HG02973 (cell line): ENCODE results near the gene CAPZB.

Experiments
- ATAC-seq: cut with Tn5 transposase; IDR thresholded peaks from one replicate; pipeline ENCODE4 v1.9.1; 2021; ENCODE audit warnings: moderate library complexity; ENCODE audit not compliant: unreplicated experiment

CAPZB gene

GRCh38 chr1:19336543-19336942 lies 148.8 kb downstream of the CAPZB start:
- ATAC-seq = no peak

GRCh38 chr1:19333587-19334354 lies 151.6 kb downstream of the CAPZB start:
- no peak for ATAC-seq

- no peak for ATAC-seq
These were observed 152.5 kb downstream of the CAPZB start for GRCh38 chr1:19332832-19333231.

GRCh38 chr1:19331262-19331878 lies 154.0 kb downstream of the CAPZB start:
- no peak for ATAC-seq

GRCh38 chr1:19330449-19331135 lies 154.7 kb downstream of the CAPZB start:
- ATAC-seq = no peak

GRCh38 chr1:19329611-19330010 lies 155.7 kb downstream of the CAPZB start:
- no peak for ATAC-seq

- no peak for ATAC-seq
These were observed 156.2 kb downstream of the CAPZB start for GRCh38 chr1:19329188-19329587.

DNA sequence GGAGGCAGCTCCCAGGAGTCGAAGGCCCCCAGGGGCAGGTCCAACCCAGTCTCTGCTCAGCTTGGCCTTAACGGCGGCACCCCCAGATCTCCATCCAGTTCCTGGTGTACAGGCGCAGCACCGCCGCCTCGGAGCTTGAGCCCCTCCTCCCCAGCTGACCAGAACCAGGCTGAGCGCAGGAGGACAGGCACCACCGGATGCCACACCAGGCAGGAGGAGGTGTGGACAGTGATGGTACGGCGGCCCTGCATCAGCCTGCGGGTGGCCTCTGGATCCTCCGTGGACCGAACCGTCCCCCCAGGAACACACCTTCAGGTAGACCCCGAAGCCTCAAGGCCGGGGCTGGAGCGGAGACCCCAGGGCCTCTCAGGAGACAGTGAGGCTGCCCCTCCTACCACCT lies 156.9 kb downstream of the CAPZB start:
- no peak for ATAC-seq

DNA sequence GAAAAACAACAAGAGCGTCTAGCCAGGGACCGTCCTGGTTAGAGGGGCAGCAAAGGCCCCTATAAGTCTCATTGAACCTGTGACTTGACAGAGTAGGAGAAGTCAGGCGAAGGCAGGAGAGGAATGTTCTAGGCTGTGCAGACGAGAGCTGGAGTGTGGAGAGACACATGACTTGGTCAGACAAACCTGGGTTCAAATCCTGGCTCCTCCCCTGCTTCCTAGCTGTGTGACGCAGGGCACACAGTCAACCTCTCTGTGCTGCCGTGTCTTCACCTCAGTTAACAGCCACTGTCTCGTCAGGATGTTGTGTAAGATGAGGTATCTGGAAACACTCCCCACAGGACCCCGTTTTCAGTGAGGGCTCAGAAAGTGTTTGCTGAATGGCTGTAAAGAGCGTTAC lies 157.6 kb downstream of the CAPZB start:
- ATAC-seq = no peak

DNA sequence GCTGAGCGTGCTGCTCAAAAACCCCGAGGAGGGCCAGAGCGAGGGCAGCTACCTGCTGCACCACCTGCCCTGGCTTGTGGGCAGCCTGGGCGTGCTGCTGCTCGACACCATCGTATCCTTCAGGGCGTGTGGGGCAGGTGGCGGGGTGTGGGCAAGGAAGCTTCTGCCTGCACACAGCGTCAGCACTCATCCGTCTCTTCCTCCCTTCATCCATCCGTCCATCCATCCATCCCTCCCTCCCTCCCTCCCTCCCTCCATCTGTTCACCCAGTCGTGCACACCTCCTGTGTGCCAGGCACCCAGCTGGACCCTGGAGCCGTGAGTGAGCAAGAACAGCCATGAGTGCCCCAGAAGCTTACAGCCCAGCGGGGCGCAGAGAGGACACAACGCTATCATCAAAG lies 158.0 kb downstream of the CAPZB start:
- ATAC-seq = no peak

DNA sequence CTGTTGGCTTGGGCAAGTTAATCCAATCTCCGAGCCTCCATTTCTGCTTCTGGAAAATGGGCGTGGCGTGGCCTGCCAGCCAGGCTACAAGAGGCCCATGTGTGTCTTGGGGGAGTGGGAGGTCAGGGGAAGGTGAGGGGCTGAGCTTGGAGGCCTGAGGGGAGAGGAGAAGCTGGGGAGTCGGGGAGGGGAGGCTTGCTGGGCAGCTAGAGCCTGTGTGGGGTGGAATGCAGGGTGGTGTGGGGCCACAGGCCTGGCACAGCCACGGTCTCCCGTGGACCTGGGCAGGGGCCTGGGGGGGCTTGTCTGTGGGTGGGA lies 158.6 kb downstream of the CAPZB start:
- ATAC-seq = no peak

DNA sequence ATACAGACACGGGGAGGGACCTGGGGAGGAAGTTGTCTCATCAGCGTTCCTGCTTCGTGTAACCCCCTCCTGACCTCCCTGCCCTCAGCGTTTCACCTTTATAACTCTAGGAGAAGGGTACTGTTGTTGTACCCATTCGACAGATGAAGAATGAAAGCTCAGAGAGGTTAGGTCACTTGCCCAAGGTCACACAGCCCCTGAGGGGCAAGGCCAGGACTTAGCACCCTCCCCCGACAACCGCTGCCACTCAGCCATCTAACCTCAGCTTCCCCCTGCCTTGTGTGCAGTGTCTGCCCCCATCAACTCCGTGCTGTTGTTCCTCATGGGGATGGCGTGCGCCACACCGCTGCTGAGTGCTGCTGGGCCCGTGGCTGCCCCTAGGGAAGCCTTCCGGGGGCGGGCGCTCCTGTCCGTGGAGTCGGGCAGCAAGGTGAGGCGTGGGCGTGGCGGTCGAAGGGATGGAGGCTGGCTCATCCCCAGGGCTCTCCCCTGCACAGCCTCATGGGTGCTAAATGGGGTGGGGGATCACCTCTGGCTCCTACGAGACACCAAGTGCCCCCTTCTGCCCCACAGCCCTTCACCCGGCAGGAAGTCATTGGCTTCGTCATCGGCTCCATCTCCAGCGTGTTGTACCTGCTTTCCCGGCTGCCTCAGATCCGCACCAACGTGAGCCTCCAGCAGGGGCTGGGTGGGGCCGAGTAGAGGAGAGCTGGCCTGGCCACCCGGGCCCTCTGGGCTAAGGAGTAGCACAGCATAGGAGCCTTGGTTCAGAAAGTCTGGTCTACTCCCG lies 159.2 kb downstream of the CAPZB start:
- no peak for ATAC-seq

- no peak for ATAC-seq
These were observed 159.9 kb downstream of the CAPZB start for GRCh38 chr1:19325368-19325957.

GRCh38 chr1:19324665-19324990 lies 160.7 kb downstream of the CAPZB start:
- no peak for ATAC-seq

GRCh38 chr1:19323987-19324664 lies 161.2 kb downstream of the CAPZB start:
- no peak for ATAC-seq

DNA sequence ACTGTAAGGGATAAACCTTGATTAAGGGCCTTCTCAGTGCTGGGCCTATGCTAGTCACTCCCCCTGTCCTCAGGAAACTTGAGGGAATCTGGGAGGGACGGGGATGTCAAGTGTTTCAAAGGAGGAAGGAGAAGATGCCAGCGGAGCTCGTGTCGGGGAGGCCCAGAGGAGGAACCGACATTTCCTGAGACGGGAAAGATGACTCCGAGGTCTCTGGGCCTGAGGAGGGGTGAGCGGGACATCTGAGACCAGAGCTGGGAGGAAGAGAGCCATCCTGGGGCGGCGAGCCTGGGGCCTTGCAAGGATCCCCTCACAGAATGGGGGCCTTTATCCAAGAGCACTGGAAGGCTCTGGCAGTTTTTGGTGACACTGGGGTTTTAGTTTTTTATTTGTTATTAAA lies 162.9 kb downstream of the CAPZB start:
- no peak for ATAC-seq

- ATAC-seq = no peak
These were observed 164.3 kb downstream of the CAPZB start for GRCh38 chr1:19321071-19321470.

GRCh38 chr1:19319196-19319595 lies 166.1 kb downstream of the CAPZB start:
- no peak for ATAC-seq

GRCh38 chr1:19317126-19317910 lies 168.0 kb downstream of the CAPZB start:
- ATAC-seq = no peak
